Keratinocyte (primary cell): ENCODE measurements around the gene UGT1A4. TPM values are rescaled to one million over a fixed set of nuclear protein-coding genes. Genes with fewer than 3 reads are reported as not detected.

Experiments used
- DNase-seq: peaks from one replicate; pipeline ENCODE4 v3.0.0-alpha.2; 2011; ENCODE audit warnings: low read depth, missing footprints, low spot score
- FAIRE-seq: peaks from 2 replicates; lab custom pipeline; 2011; peaks lifted over from hg19 to GRCh38; lab: Jason Lieb, UNC
- H2AFZ ChIP-seq: 2 replicates; pipeline ENCODE4 v1.6.0; 2012; ENCODE audit warnings: low read length, control low read depth, inconsistent platforms; ENCODE audit not compliant: control insufficient read depth
- H3K27ac ChIP-seq: 2 replicates; pipeline ENCODE4 v1.5.1; 2011; ENCODE audit warnings: low read length; ENCODE audit not compliant: control insufficient read depth, insufficient read depth
- H3K27me3 ChIP-seq: 3 replicates; pipeline ENCODE4 v1.6.0; 2011; ENCODE audit warnings: low read length; ENCODE audit not compliant: control insufficient read depth, insufficient read depth; ENCODE audit errors: extremely low read depth
- H3K36me3 ChIP-seq, 2 experiments: 2 replicates in 1 of 2; 3 replicates in 1 of 2; pipeline ENCODE4 v1.5.1; 2011; ENCODE audit warnings: low read length in 2 of 2, mild to moderate bottlenecking in 1 of 2; ENCODE audit not compliant: control insufficient read depth in 2 of 2, insufficient read depth in 2 of 2; ENCODE audit errors: extremely low read depth in 1 of 2
- H3K4me1 ChIP-seq: 3 replicates; pipeline ENCODE4 v1.5.1; 2011; ENCODE audit warnings: low read length; ENCODE audit not compliant: control insufficient read depth, insufficient read depth; ENCODE audit errors: extremely low read depth
- H3K4me2 ChIP-seq: 3 replicates; pipeline ENCODE4 v1.6.0; 2011; ENCODE audit warnings: low read depth, low read length; ENCODE audit not compliant: control insufficient read depth, insufficient read depth; ENCODE audit errors: extremely low read depth
- H3K4me3 ChIP-seq, 3 experiments: fragments of 200-600 bp in 1 of 3; sonication (generic) in 1 of 3; 2 replicates in 2 of 3; 3 replicates in 1 of 3; pipeline ENCODE4 v1.5.1; 2011 to 2016; ENCODE audit warnings: low read length in 3 of 3, mild to moderate bottlenecking in 3 of 3, control low read depth in 2 of 3, inconsistent platforms in 1 of 3, low read depth in 1 of 3, mixed read lengths in 1 of 3, mixed run types in 1 of 3, moderate library complexity in 1 of 3; ENCODE audit not compliant: control insufficient read depth in 2 of 3, insufficient read depth in 2 of 3; ENCODE audit errors: extremely low read depth in 1 of 3
- H3K79me2 ChIP-seq: 2 replicates; pipeline ENCODE4 v1.6.0; 2012; ENCODE audit warnings: low read length; ENCODE audit not compliant: control insufficient read depth, insufficient read depth
- H3K9ac ChIP-seq: 3 replicates; pipeline ENCODE4 v1.6.0; 2011; ENCODE audit warnings: low read length; ENCODE audit not compliant: control insufficient read depth, insufficient read depth; ENCODE audit errors: extremely low read depth
- H3K9me1 ChIP-seq: 3 replicates; pipeline ENCODE4 v1.6.0; 2011; ENCODE audit warnings: low read length; ENCODE audit not compliant: control insufficient read depth, insufficient read depth; ENCODE audit errors: extremely low read depth
- H3K9me3 ChIP-seq: 2 replicates; pipeline ENCODE4 v1.5.1; 2012; ENCODE audit warnings: low read depth, low read length; ENCODE audit not compliant: control insufficient read depth
- H4K20me1 ChIP-seq: 3 replicates; pipeline ENCODE4 v1.6.0; 2011; ENCODE audit warnings: low read length; ENCODE audit not compliant: control insufficient read depth, insufficient read depth; ENCODE audit errors: extremely low read depth
- CTCF ChIP-seq, 3 experiments: IDR thresholded peaks in 1 of 3; conservative IDR thresholded peaks in 1 of 3; optimal IDR thresholded peaks in 1 of 3; 2 replicates in 2 of 3; 3 replicates in 1 of 3; pipeline versions ENCODE3 to v1.5.1; 2011; ENCODE audit warnings: low read length in 3 of 3, mild to moderate bottlenecking in 3 of 3, moderate library complexity in 2 of 3, control low read depth in 1 of 3, inconsistent platforms in 1 of 3; ENCODE audit not compliant: insufficient read depth in 2 of 3; ENCODE audit errors: extremely low read depth in 1 of 3
- EZH2 ChIP-seq: IDR thresholded peaks from one replicate; pipeline ENCODE4 v1.6.1; 2012; ENCODE audit warnings: inconsistent platforms, mild to moderate bottlenecking, low read length, moderate library complexity
- dilution Hi-C: fragments of 300-500 bp; cut with MboI; formaldehyde crosslinking; loops from one replicate; pipeline ENCODE4 v1.7.0; 2020; ENCODE audit warnings: low sequenced_read_pairs; ENCODE audit not compliant: extremely low pct_ligation_motif_present
- polyA plus RNA-seq, 5 experiments: library from polyadenylated mRNA; depleted of rRNA in 3 of 5; stranded (reverse) in 3 of 5; stranded (forward) in 1 of 5; unstranded in 1 of 5; fragments of >200 nt; gene quantifications; 1 replicate in 1 of 5; 2 replicates in 3 of 5; 3 replicates in 1 of 5; pipeline versions ENCODE4 v1.2.1 to v1.2.3, GENCODE V29; 2011 to 2012; ENCODE audit warnings: missing spikeins in 2 of 5, low read depth in 1 of 5, low replicate concordance in 1 of 5

The UGT1A4 gene
- polyA plus RNA-seq, 1 donor (not counting 4 experiments of a cell fraction or from before 2014, with no cell fraction given): 2.4 TPM

- dilution Hi-C loops: no loop called here
- peaks cover 74% of the 10 kb centered on the region for H3K79me2 ChIP-seq
Measured at GRCh38 chr2:233698740-233699139, 19.8 kb upstream of the UGT1A4 start.

GRCh38 chr2:233699424-233700027 is 19.0 kb upstream of the UGT1A4 start:
- Histone ChIP-seq H3K9ac (peak overlapping the region; percentile 63), H3K27me3 (no peaks in the 10 kb centered on the region), H3K36me3 (peaks cover 0 to 8% of the 10 kb centered on the region in 2 experiments), H3K9me3 (no peaks in the 10 kb centered on the region), H3K4me2 (peak overlapping the region; percentile 57), H4K20me1 (no peaks in the 10 kb centered on the region), H3K79me2 (peaks cover 66% of the 10 kb centered on the region), H3K9me1 (no peaks in the 10 kb centered on the region), H2AFZ (no peak overlapping the region), H3K27ac (peak overlapping the region; percentile 80), H3K4me3 (no peak overlapping the region), H3K4me1 (peaks cover 22% of the 10 kb centered on the region)
- dilution Hi-C loops: no loop called here
- no peak for TF ChIP-seq CTCF (optimal IDR thresholded peaks at IDR 0.05 in 1 of 3, IDR thresholded peaks at IDR 0.05 in 1 of 3, conservative IDR thresholded peaks at IDR 0.05 in 1 of 3; ENCODE audit: extremely low read depth in 1 of 3, insufficient read depth in 2 of 3, low read length in 3 of 3)
- no peak for TF ChIP-seq EZH2
- FAIRE-seq: no peak
- no peak for DNase-seq

More at GRCh38 chr2:233698740-233699139, 19.8 kb upstream of the UGT1A4 start:
- no peak overlapping the region for H3K9ac ChIP-seq
- no peaks in the 10 kb centered on the region for H3K9me1 ChIP-seq
- H3K27ac ChIP-seq: no peak overlapping the region
- FAIRE-seq (no peak), DNase-seq (no peak)
- H2AFZ ChIP-seq: no peak overlapping the region
- no peaks in the 10 kb centered on the region for H3K9me3 ChIP-seq
- H3K27me3 ChIP-seq: no peaks in the 10 kb centered on the region
- peaks cover 0 to 11% of the 10 kb centered on the region in 2 experiments for H3K36me3 ChIP-seq
- no peak overlapping the region for H3K4me3 ChIP-seq
- H4K20me1 ChIP-seq: no peaks in the 10 kb centered on the region
- H3K4me2 ChIP-seq: no peak overlapping the region
- TF ChIP-seq EZH2: no peak
- TF ChIP-seq CTCF (optimal IDR thresholded peaks at IDR 0.05 in 1 of 3, IDR thresholded peaks at IDR 0.05 in 1 of 3, conservative IDR thresholded peaks at IDR 0.05 in 1 of 3; ENCODE audit: extremely low read depth in 1 of 3, insufficient read depth in 2 of 3, low read length in 3 of 3): no peak
- H3K4me1 ChIP-seq: peaks cover 30% of the 10 kb centered on the region
